Measurements from ENCODE around the gene STARD3NL.

GRCh38 chr7:38273286-38273995 is 95.4 kb downstream of the STARD3NL start, which contains the start of gene TARP:
- TF ChIP-seq POLR2A (IDR thresholded peaks at IDR 0.05; ENCODE audit: low read depth, low read length) (no peak), TAF1 (IDR thresholded peaks at IDR 0.05; ENCODE audit: borderline replicate concordance, low read depth, low read length) (no peak), POLR2AphosphoS5 (IDR thresholded peaks at IDR 0.05; ENCODE audit: low read depth, low read length) (no peak)

Data from GM12892 (cell line).